Activated naive CD4-positive, alpha-beta T cell treated with Interleukin-2 at 50 U/mL for 16 hours (primary cell): ENCODE results near the gene FRMD7.

ENCODE experiments used
- DNase-seq: peaks from one replicate; pipeline ENCODE4 v3.0.0-alpha.2; 2020

Gene FRMD7

GRCh38 chrX:132031867-132032266 lies 96.0 kb downstream of the FRMD7 start:
- no peak for DNase-seq

GRCh38 chrX:132030264-132030663 lies 97.6 kb downstream of the FRMD7 start:
- no peak for DNase-seq
